SK-N-SH (cell line): ENCODE data around the gene WLS. TPM values are rescaled to one million over a fixed set of nuclear protein-coding genes. Genes with fewer than 3 reads are reported as not detected.

Experiments
- CTCF ChIA-PET: fragments of 300-600, 350-600 bp; formaldehyde crosslinking; extraction: SDS; loops from one replicate; lab custom pipeline; 2021; lab: Yijun Ruan, JAX
- POLR2A ChIA-PET: fragments of 350-600 bp; sonication (Branson Sonifier 250); formaldehyde crosslinking; extraction: SDS; loops from one replicate; lab custom pipeline; 2020; ENCODE audit warnings: antibody characterized with exemption, inconsistent platforms; lab: Yijun Ruan, JAX
- DNase-seq: peaks from one replicate; pipeline ENCODE4 v3.0.0; 2012
- H2AFZ ChIP-seq: fragments of 200-600 bp; sonication (generic); 2 replicates; pipeline ENCODE4 v1.8.1; 2016; ENCODE audit warnings: antibody characterized with exemption, mild to moderate bottlenecking, low read depth
- H3F3A ChIP-seq: fragments of 200-600 bp; sonication (generic); replicated peaks from 2 replicates; pipeline ENCODE3; 2016; ENCODE audit warnings: antibody characterized with exemption, mild to moderate bottlenecking; ENCODE audit not compliant: insufficient read depth
- H3K27ac ChIP-seq, 2 experiments: fragments of 200-500 bp in 1 of 2; fragments of 200-600 bp in 1 of 2; sonication (Bioruptor generic) in 1 of 2; sonication (generic), shearing (Covaris generic) in 1 of 2; 2 replicates each; pipeline versions ENCODE4 v1.5.1 to v1.6.1; 2014 to 2016; ENCODE audit warnings: low read depth in 2 of 2, inconsistent platforms in 1 of 2, low read length in 1 of 2, mild to moderate bottlenecking in 1 of 2, mixed read lengths in 1 of 2
- H3K27me3 ChIP-seq: fragments of 200-600 bp; sonication (generic), shearing (Covaris generic); 2 replicates; pipeline ENCODE4 v1.6.1; 2016; ENCODE audit warnings: mixed run types; ENCODE audit not compliant: insufficient read depth
- H3K36me3 ChIP-seq, 2 experiments: fragments of 200-500 bp in 1 of 2; fragments of 200-600 bp in 1 of 2; sonication (Bioruptor generic) in 1 of 2; sonication (generic) in 1 of 2; replicated peaks in 1 of 2; 2 replicates each; pipeline versions ENCODE3 to v1.5.1; 2014 to 2016; ENCODE audit warnings: low read length in 1 of 2, mild to moderate bottlenecking in 1 of 2; ENCODE audit not compliant: insufficient read depth in 2 of 2, control insufficient read depth in 1 of 2
- H3K4me1 ChIP-seq, 2 experiments: fragments of 200-500 bp in 1 of 2; fragments of 200-600 bp in 1 of 2; sonication (Bioruptor generic) in 1 of 2; sonication (generic), shearing (Covaris generic) in 1 of 2; 2 replicates each; pipeline versions ENCODE4 v1.5.1 to v1.6.1; 2014 to 2016; ENCODE audit warnings: low read depth in 1 of 2, low read length in 1 of 2, mixed run types in 1 of 2; ENCODE audit not compliant: insufficient read depth in 2 of 2, control insufficient read depth in 1 of 2
- H3K4me2 ChIP-seq: fragments of 200-600 bp; sonication (generic), shearing (Covaris generic); 2 replicates; pipeline ENCODE4 v1.6.1; 2017; ENCODE audit warnings: mixed run types
- H3K4me3 ChIP-seq, 2 experiments: fragments of 200-500 bp in 1 of 2; fragments of 200-600 bp in 1 of 2; sonication (Bioruptor generic) in 1 of 2; sonication (generic), shearing (Covaris generic) in 1 of 2; 2 replicates each; pipeline versions ENCODE4 v1.5.1 to v1.8.1; 2014 to 2016; ENCODE audit warnings: low read depth in 2 of 2, inconsistent platforms in 1 of 2, low read length in 1 of 2, mild to moderate bottlenecking in 1 of 2, mixed read lengths in 1 of 2, moderate library complexity in 1 of 2
- H3K79me2 ChIP-seq: fragments of 200-600 bp; sonication (generic); 2 replicates; pipeline ENCODE4 v1.8.1; 2017; ENCODE audit warnings: mild to moderate bottlenecking; ENCODE audit not compliant: insufficient read depth
- H3K9ac ChIP-seq: fragments of 200-600 bp; sonication (generic); 2 replicates; pipeline ENCODE4 v1.6.1; 2017; ENCODE audit warnings: mixed run types
- H3K9me2 ChIP-seq: fragments of 200-600 bp; sonication (generic); 2 replicates; pipeline ENCODE4 v1.6.1; 2017; ENCODE audit warnings: mixed run types
- H3K9me3 ChIP-seq: fragments of 200-600 bp; sonication (generic); 2 replicates; pipeline ENCODE4 v1.6.1; 2017; ENCODE audit warnings: mixed run types, mild to moderate bottlenecking, moderate library complexity
- H4K20me1 ChIP-seq: fragments of 200-600 bp; sonication (generic); 2 replicates; pipeline ENCODE4 v1.6.1; 2017; ENCODE audit warnings: mild to moderate bottlenecking, mixed run types; ENCODE audit not compliant: insufficient read depth
- EP300 ChIP-seq, 2 experiments: IDR thresholded peaks; 2 replicates each; pipeline versions ENCODE4 v1.4.0 to v1.6.1; 2012; ENCODE audit warnings: borderline replicate concordance in 1 of 2, low read depth in 1 of 2, low read length in 1 of 2
- FOSL2 ChIP-seq: IDR thresholded peaks from 2 replicates; pipeline ENCODE4 v1.4.0; 2012; ENCODE audit warnings: low read depth, mild to moderate bottlenecking, moderate library complexity, borderline replicate concordance
- GABPA ChIP-seq: IDR thresholded peaks from 2 replicates; pipeline ENCODE4 v1.4.0; 2012; ENCODE audit warnings: low read depth, mild to moderate bottlenecking
- POLR2AphosphoS5 ChIP-seq: IDR thresholded peaks from 2 replicates; pipeline ENCODE4 v1.6.1; 2012; ENCODE audit warnings: low read depth, low read length
- RAD21 ChIP-seq: IDR thresholded peaks from 2 replicates; pipeline ENCODE4 v1.6.1; 2012; ENCODE audit warnings: mild to moderate bottlenecking, low read length
- RFX5 ChIP-seq: IDR thresholded peaks from 2 replicates; pipeline ENCODE4 v1.6.1; 2012; ENCODE audit warnings: mild to moderate bottlenecking, improper control_type of control experiment, low read length
- RXRA ChIP-seq: IDR thresholded peaks from 2 replicates; pipeline ENCODE4 v1.4.0; 2012; ENCODE audit warnings: low read depth, mild to moderate bottlenecking, borderline replicate concordance
- SMC3 ChIP-seq: IDR thresholded peaks from 2 replicates; pipeline ENCODE4 v1.6.1; 2012; ENCODE audit warnings: low read depth, low read length, improper control_type of control experiment
- TCF12 ChIP-seq: IDR thresholded peaks from 2 replicates; pipeline ENCODE4 v1.4.0; 2012
- YY1 ChIP-seq: IDR thresholded peaks from 2 replicates; pipeline ENCODE4 v1.4.0; 2012; ENCODE audit warnings: low read depth, mild to moderate bottlenecking
- WGBS: methylation state at CpG from one replicate; pipeline ENCODE4 v1.1.6; 2017; ENCODE audit warnings: low lambda C conversion rate; 5-methylcytosine and 5-hydroxymethylcytosine counted together
- polyA plus RNA-seq, 3 experiments: library from polyadenylated mRNA; depleted of rRNA; stranded (reverse); fragments of >200 nt; gene quantifications; 2 replicates each; pipeline ENCODE4 v1.2.3, GENCODE V29; 2012
- TF ChIP-seq, protein P1 (sequence below): IDR thresholded peaks from 2 replicates; pipeline ENCODE4 v1.6.1; 2012; ENCODE audit warnings: mild to moderate bottlenecking, low read depth, low read length, moderate library complexity
- TF ChIP-seq, protein P2 (sequence below): fragments of 200-600 bp; sonication (generic); IDR thresholded peaks from 2 replicates; pipeline ENCODE4 v1.6.1; 2017; ENCODE audit warnings: antibody characterized with exemption, mild to moderate bottlenecking, moderate library complexity

The WLS gene
- polyA plus RNA-seq, 1 of the 3 experiments (the other 2 are of a cell fraction) = 69.0 TPM

DNA sequence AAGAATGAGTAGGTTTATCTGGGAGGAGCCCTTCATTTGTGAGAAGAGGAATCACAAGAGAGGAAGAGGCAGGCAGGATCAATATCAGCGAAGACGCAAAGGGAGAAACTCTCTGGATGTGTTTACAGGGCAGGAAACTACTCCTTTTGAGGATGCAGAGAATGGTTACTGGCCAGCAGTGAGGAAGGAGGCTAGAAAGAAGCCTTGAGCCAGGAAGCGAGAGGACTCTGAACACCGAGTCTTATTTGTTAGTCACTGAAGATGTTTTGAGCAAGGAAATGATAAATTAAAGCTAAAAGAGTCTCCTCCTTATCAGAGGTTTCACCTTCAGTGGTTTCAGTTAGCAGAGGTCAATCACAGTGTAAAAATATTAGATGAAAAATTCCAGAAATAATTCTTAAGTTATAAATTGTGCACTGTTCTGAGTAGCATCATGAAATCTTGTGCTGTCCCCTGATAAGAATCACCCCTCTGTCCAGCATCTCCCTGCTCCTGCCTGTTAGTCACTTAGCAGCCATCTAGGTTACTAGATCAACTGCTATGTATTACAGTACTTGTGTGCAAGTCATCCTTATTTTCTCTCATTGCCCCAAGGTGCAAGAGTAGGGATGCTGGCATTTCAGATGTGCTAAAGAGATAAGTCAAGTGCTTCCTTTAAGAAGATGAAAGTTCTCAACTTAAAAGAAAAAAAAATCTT, 43.5 kb downstream of the WLS start:
- no peak for DNase-seq
- H3K9me3 ChIP-seq = no peaks in the 10 kb centered on the region
- TF ChIP-seq, protein P1, sequence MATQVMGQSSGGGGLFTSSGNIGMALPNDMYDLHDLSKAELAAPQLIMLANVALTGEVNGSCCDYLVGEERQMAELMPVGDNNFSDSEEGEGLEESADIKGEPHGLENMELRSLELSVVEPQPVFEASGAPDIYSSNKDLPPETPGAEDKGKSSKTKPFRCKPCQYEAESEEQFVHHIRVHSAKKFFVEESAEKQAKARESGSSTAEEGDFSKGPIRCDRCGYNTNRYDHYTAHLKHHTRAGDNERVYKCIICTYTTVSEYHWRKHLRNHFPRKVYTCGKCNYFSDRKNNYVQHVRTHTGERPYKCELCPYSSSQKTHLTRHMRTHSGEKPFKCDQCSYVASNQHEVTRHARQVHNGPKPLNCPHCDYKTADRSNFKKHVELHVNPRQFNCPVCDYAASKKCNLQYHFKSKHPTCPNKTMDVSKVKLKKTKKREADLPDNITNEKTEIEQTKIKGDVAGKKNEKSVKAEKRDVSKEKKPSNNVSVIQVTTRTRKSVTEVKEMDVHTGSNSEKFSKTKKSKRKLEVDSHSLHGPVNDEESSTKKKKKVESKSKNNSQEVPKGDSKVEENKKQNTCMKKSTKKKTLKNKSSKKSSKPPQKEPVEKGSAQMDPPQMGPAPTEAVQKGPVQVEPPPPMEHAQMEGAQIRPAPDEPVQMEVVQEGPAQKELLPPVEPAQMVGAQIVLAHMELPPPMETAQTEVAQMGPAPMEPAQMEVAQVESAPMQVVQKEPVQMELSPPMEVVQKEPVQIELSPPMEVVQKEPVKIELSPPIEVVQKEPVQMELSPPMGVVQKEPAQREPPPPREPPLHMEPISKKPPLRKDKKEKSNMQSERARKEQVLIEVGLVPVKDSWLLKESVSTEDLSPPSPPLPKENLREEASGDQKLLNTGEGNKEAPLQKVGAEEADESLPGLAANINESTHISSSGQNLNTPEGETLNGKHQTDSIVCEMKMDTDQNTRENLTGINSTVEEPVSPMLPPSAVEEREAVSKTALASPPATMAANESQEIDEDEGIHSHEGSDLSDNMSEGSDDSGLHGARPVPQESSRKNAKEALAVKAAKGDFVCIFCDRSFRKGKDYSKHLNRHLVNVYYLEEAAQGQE = peak; percentile 79; the same call in 1 of the 2 replicates
- TF ChIP-seq EP300 (IDR thresholded peaks at IDR 0.05; ENCODE audit: borderline replicate concordance in 1 of 2, low read depth in 1 of 2, low read length in 1 of 2) (no peak), RXRA (no peak), TCF12 (no peak), RFX5 (no peak), FOSL2 (no peak; the same call in 1 of the 2 replicates)
- TF ChIP-seq, protein P2, sequence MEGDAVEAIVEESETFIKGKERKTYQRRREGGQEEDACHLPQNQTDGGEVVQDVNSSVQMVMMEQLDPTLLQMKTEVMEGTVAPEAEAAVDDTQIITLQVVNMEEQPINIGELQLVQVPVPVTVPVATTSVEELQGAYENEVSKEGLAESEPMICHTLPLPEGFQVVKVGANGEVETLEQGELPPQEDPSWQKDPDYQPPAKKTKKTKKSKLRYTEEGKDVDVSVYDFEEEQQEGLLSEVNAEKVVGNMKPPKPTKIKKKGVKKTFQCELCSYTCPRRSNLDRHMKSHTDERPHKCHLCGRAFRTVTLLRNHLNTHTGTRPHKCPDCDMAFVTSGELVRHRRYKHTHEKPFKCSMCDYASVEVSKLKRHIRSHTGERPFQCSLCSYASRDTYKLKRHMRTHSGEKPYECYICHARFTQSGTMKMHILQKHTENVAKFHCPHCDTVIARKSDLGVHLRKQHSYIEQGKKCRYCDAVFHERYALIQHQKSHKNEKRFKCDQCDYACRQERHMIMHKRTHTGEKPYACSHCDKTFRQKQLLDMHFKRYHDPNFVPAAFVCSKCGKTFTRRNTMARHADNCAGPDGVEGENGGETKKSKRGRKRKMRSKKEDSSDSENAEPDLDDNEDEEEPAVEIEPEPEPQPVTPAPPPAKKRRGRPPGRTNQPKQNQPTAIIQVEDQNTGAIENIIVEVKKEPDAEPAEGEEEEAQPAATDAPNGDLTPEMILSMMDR = no peak
- H3K4me3 ChIP-seq = no peak overlapping the region
- no peak overlapping the region for H2AFZ ChIP-seq
- H3K4me1 ChIP-seq = no peaks in the 10 kb centered on the region
- H3K79me2 ChIP-seq = no peaks in the 10 kb centered on the region
- peaks cover 14% of the 10 kb centered on the region for H3F3A ChIP-seq
- ChIA-PET POLR2A (no interaction called here), CTCF (no interaction called here)
- no peak overlapping the region for H3K9ac ChIP-seq
- H3K27ac ChIP-seq = peak overlapping the region in 1 of 2 experiments; percentile 32; a peak in 2 of 4 replicates
- no peaks in the 10 kb centered on the region for H3K9me2 ChIP-seq
- H3K36me3 ChIP-seq = peaks cover 19 to 47% of the 10 kb centered on the region in 2 experiments
- 73% methylated on average over 4 of the region's 4 CpGs for WGBS
- H3K4me2 ChIP-seq = 0 out of 2 replicates have a peak overlapping the region, but pooled peaks have one; percentile 28
- no peaks in the 10 kb centered on the region for H3K27me3 ChIP-seq
- no peaks in the 10 kb centered on the region for H4K20me1 ChIP-seq

DNA sequence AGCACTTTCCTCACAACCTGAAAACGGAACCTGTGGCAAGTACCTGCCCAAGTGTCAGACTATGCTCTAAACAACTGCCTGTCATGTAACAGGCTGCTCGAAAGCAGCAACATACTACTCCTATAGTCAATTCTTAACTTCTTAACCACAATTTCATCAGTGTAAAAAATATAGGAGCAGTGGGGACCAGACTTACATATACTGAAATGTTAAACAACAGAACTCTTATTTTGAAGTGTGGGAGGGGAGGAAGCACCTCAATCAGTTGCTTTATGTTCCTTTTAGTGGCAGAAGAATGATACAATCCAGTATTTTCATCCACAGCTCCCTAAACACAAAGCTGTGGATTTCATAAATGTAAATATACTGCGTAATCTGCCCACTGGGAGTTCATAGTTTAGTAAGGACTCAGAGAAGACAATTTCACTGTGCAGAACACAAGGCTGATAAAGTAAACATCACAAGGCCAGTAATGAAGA, 44.2 kb downstream of the WLS start:
- Histone ChIP-seq H3K4me1 (no peaks in the 10 kb centered on the region), H3K36me3 (peaks cover 19 to 47% of the 10 kb centered on the region in 2 experiments), H3K79me2 (no peaks in the 10 kb centered on the region), H3K4me2 (no peak overlapping the region), H3K9ac (no peak overlapping the region), H4K20me1 (no peaks in the 10 kb centered on the region), H3F3A (peaks cover 14% of the 10 kb centered on the region), H3K9me2 (no peaks in the 10 kb centered on the region), H3K9me3 (no peaks in the 10 kb centered on the region), H3K4me3 (no peak overlapping the region), H2AFZ (no peak overlapping the region), H3K27me3 (no peaks in the 10 kb centered on the region), H3K27ac (peak overlapping the region in 1 of 2 experiments; percentile 32; a peak in 2 of 4 replicates)
- WGBS = 94% methylated on average over 3 of the region's 3 CpGs
- ChIA-PET CTCF (no interaction called here), POLR2A (no interaction called here)
- no peak for DNase-seq
- TF ChIP-seq POLR2AphosphoS5 (no peak), YY1 (no peak), SMC3 (no peak), GABPA (no peak), RAD21 (no peak)
- TF ChIP-seq, protein P1 = no peak
